DND-41 (cell line): ENCODE measurements around the gene GARNL3.

Source experiments
- ATAC-seq: fragments of 200-7000 bp; cut with Tn5 transposase; 3 replicates; pipeline ENCODE4 v1.9.1; 2021; ENCODE audit warnings: low read depth; ENCODE audit not compliant: insufficient read depth
- DNase-seq: peaks from one replicate; pipeline ENCODE4 v3.0.0-alpha.2; 2020
- H2AFZ ChIP-seq: 2 replicates; pipeline ENCODE4 v1.6.0; 2012; ENCODE audit warnings: low read depth, low read length
- H3K27ac ChIP-seq: 2 replicates; pipeline ENCODE4 v1.5.1; 2012; ENCODE audit warnings: low read length, inconsistent platforms
- H3K27me3 ChIP-seq: fragments of 200-600 bp; sonication (generic); 2 replicates; pipeline ENCODE4 v1.6.0; 2012; ENCODE audit warnings: low read length, mild to moderate bottlenecking, inconsistent platforms; ENCODE audit not compliant: insufficient read depth, poor library complexity
- H3K36me3 ChIP-seq: 2 replicates; pipeline ENCODE4 v1.5.1; 2012; ENCODE audit warnings: low read length, inconsistent platforms; ENCODE audit not compliant: insufficient read depth
- H3K4me1 ChIP-seq: 2 replicates; pipeline ENCODE4 v1.5.1; 2012; ENCODE audit warnings: mild to moderate bottlenecking, low read length; ENCODE audit not compliant: insufficient read depth
- H3K4me2 ChIP-seq: 2 replicates; pipeline ENCODE4 v1.6.0; 2012; ENCODE audit warnings: mild to moderate bottlenecking, moderate library complexity, low read length, inconsistent platforms; ENCODE audit not compliant: insufficient read depth
- H3K4me3 ChIP-seq, 2 experiments: fragments of 200-600 bp in 1 of 2; shearing (Covaris generic) in 1 of 2; 2 replicates each; pipeline ENCODE4 v1.5.1; 2012 to 2016; ENCODE audit warnings: inconsistent platforms in 2 of 2, low read length in 2 of 2, mild to moderate bottlenecking in 2 of 2, low read depth in 1 of 2, moderate library complexity in 1 of 2
- H3K79me2 ChIP-seq: 2 replicates; pipeline ENCODE4 v1.6.0; 2012; ENCODE audit warnings: low read length, inconsistent platforms; ENCODE audit not compliant: insufficient read depth
- H3K9ac ChIP-seq: 2 replicates; pipeline ENCODE4 v1.6.0; 2012; ENCODE audit warnings: low read depth, mild to moderate bottlenecking, inconsistent platforms, low read length, moderate library complexity
- H3K9me3 ChIP-seq: 2 replicates; pipeline ENCODE4 v1.5.1; 2012; ENCODE audit warnings: low read length, moderate library complexity, mild to moderate bottlenecking, inconsistent platforms; ENCODE audit not compliant: insufficient read depth, severe bottlenecking
- H4K20me1 ChIP-seq: 2 replicates; pipeline ENCODE4 v1.6.0; 2012; ENCODE audit warnings: low read length; ENCODE audit not compliant: insufficient read depth
- EZH2 ChIP-seq: IDR thresholded peaks from 3 replicates; pipeline ENCODE4 v1.6.1; 2012; ENCODE audit warnings: borderline replicate concordance, low read depth, mild to moderate bottlenecking, moderate library complexity, low read length, inconsistent platforms; ENCODE audit not compliant: severe bottlenecking
- TF ChIP-seq, protein P1 (sequence below): IDR thresholded peaks from 2 replicates; pipeline ENCODE4 v1.5.1; 2012; ENCODE audit warnings: borderline replicate concordance, low read length, moderate library complexity, mild to moderate bottlenecking; ENCODE audit not compliant: poor library complexity, severe bottlenecking; ENCODE audit errors: extremely low read depth

The GARNL3 gene

DNA sequence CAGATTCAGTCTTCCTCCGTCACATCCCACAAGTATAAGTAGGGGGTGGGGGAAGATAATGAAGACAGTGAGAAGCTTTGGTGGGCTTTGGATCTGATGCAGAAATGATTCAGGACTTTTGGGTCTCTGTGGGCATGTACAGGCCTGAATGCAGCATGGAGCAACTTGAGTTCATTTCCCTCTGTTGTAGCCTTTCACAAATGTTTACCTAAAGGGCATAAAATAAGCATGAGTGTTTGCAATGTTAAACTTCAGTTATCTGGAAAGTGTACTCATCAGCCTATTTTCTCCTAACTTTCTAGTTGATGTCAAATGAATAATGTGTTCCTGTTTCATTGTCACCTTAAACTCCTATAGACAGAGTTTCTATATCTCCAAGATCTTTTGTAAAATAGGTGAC lies 39.3 kb downstream of the GARNL3 start:
- ATAC-seq = no peak
- no peak for TF ChIP-seq EZH2

DNA sequence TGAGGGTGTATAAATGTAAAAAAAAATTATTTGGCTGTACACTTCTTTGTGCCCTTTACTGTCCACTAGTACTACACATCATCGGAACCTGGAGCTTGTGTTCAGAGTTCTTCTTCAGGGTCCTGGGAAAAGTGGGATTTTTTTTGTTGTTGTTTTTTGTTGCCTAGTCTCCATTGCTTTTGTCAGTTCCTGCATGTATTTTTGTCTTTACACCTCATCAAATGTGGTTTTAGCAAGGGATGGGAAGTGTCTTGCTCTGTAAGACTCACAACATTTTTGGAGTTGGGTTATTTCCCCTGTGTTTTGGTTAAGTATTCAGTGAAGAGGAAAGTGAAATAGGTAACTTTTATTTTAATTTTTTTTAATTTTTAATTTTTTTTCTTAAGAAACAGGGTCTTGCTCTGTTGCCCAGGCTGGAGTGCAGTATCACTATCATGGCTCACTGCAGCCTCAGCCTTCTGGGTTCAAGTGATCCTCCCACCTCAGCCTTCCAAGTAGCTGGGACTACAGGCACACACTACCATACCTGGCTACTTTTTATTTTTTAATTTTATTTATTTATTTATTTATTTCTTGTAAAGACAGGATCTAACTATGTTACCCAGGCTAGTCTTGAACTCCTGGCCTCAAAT lies 40.7 kb downstream of the GARNL3 start:
- Histone ChIP-seq H3K4me2 (no peak overlapping the region), H4K20me1 (no peaks in the 10 kb centered on the region)
- no peak for TF ChIP-seq EZH2
- TF ChIP-seq, protein P1, sequence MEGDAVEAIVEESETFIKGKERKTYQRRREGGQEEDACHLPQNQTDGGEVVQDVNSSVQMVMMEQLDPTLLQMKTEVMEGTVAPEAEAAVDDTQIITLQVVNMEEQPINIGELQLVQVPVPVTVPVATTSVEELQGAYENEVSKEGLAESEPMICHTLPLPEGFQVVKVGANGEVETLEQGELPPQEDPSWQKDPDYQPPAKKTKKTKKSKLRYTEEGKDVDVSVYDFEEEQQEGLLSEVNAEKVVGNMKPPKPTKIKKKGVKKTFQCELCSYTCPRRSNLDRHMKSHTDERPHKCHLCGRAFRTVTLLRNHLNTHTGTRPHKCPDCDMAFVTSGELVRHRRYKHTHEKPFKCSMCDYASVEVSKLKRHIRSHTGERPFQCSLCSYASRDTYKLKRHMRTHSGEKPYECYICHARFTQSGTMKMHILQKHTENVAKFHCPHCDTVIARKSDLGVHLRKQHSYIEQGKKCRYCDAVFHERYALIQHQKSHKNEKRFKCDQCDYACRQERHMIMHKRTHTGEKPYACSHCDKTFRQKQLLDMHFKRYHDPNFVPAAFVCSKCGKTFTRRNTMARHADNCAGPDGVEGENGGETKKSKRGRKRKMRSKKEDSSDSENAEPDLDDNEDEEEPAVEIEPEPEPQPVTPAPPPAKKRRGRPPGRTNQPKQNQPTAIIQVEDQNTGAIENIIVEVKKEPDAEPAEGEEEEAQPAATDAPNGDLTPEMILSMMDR = no peak

More for the DNA sequence above, 39.3 kb downstream of the GARNL3 start:
- no peak overlapping the region for H2AFZ ChIP-seq
- H3K9me3 ChIP-seq = no peaks in the 10 kb centered on the region
- H3K9ac ChIP-seq = no peak overlapping the region
- no peaks in the 10 kb centered on the region for H4K20me1 ChIP-seq
- H3K4me2 ChIP-seq = no peak overlapping the region
- H3K79me2 ChIP-seq = no peaks in the 10 kb centered on the region
- no peak for DNase-seq
- H3K36me3 ChIP-seq = no peaks in the 10 kb centered on the region
- H3K4me1 ChIP-seq = no peaks in the 10 kb centered on the region
- no peak overlapping the region for H3K27ac ChIP-seq
- peaks cover 5% of the 10 kb centered on the region for H3K27me3 ChIP-seq
- H3K4me3 ChIP-seq = no peak overlapping the region

DNA sequence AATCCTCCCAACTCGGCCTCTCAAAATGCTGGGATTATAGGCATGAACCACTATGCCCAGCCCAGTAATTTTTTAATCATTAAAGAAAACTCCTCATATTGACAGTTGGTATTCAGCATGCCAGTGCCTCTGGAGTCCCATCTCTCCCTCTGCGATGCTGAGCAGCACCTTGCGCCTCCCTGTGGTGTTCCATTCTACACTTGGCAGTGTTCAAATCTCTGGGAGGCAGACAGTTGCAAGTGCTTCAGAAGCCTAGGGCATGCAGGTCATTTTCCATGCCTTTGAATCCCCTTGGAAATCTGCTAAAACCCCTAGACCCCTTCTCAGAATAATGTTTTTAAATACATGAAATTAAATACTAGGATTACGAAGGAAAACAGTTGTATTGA lies 41.3 kb downstream of the GARNL3 start:
- H2AFZ ChIP-seq = no peak overlapping the region
- H3K79me2 ChIP-seq = no peaks in the 10 kb centered on the region
- ATAC-seq = no peak
- no peaks in the 10 kb centered on the region for H3K9me3 ChIP-seq
- DNase-seq = no peak
- H3K4me2 ChIP-seq = no peak overlapping the region
- H3K27ac ChIP-seq = no peak overlapping the region
- no peaks in the 10 kb centered on the region for H4K20me1 ChIP-seq
- H3K27me3 ChIP-seq = peaks cover 13% of the 10 kb centered on the region
- TF ChIP-seq EZH2 = no peak
- TF ChIP-seq, protein P1 = peak; percentile 4
- H3K4me1 ChIP-seq = no peaks in the 10 kb centered on the region
- no peaks in the 10 kb centered on the region for H3K36me3 ChIP-seq
- no peak overlapping the region for H3K9ac ChIP-seq
- H3K4me3 ChIP-seq = no peak overlapping the region

More for the DNA sequence above, 40.7 kb downstream of the GARNL3 start:
- Histone ChIP-seq H3K79me2 (no peaks in the 10 kb centered on the region), H3K9ac (no peak overlapping the region), H2AFZ (no peak overlapping the region), H3K36me3 (no peaks in the 10 kb centered on the region), H3K27me3 (peaks cover 13% of the 10 kb centered on the region), H3K4me1 (no peaks in the 10 kb centered on the region), H3K9me3 (no peaks in the 10 kb centered on the region), H3K4me3 (no peak overlapping the region), H3K27ac (no peak overlapping the region)
- ATAC-seq (no peak), DNase-seq (no peak)

DNA sequence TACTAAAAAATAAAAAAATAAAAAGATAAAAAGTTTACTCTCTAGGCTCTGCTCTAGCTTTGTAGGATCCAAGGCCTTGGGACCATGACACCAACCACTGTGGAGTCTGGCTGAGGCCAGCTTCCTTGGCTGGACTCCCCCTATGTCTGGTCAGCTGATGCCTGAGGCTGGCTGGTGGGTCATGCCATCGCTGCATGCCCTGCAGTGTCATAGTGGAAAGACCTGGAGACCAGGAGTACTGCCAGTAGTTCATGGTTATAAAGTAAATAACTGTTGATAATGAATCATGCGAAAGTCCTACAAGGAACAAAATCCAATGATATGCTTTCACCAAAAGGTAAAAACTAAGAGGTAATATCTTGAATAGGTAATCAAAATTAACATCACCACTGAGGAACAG lies 43.2 kb downstream of the GARNL3 start:
- no peaks in the 10 kb centered on the region for H4K20me1 ChIP-seq
- H3K4me3 ChIP-seq = no peak overlapping the region
- H2AFZ ChIP-seq = no peak overlapping the region
- no peaks in the 10 kb centered on the region for H3K36me3 ChIP-seq
- no peaks in the 10 kb centered on the region for H3K4me1 ChIP-seq
- ATAC-seq (no peak), DNase-seq (no peak)
- no peak overlapping the region for H3K9ac ChIP-seq
- no peaks in the 10 kb centered on the region for H3K9me3 ChIP-seq
- H3K27ac ChIP-seq = no peak overlapping the region
- no peaks in the 10 kb centered on the region for H3K79me2 ChIP-seq
- TF ChIP-seq, protein P1 = no peak
- TF ChIP-seq EZH2 = no peak
- no peak overlapping the region for H3K4me2 ChIP-seq
- H3K27me3 ChIP-seq = peaks cover 21% of the 10 kb centered on the region
